Measurements from ENCODE around the gene IRGC. TPM values are rescaled to one million over a fixed set of nuclear protein-coding genes. Genes with fewer than 3 reads are reported as not detected.
A peak's percentile ranks its signal among the peaks of the same experiment; 100 is the strongest.

Gene IRGC
- total and polyA plus RNA-seq, 2 donors (not counting 3 experiments of a cell fraction or from before 2014, with no cell fraction given), result not detected

GRCh38 chr19:43668406-43669109, 47.3 kb upstream of the IRGC start:
- Histone ChIP-seq H2AFZ (ENCODE audit: low read depth, low read length) (peak overlapping the region; percentile 61), H3K4me2 (ENCODE audit: insufficient read depth, low read length) (peak overlapping the region; percentile 87), H4K20me1 (replicated peaks; ENCODE audit: control insufficient read depth, extremely low read depth, insufficient read depth, low read length) (no peaks in the 10 kb centered on the region), H3K27me3 (ENCODE audit: control insufficient read depth in 2 of 2, insufficient read depth in 2 of 2, low read length in 2 of 2) (no peaks in the 10 kb centered on the region), H3K4me1 (ENCODE audit: control insufficient read depth, extremely low read depth, insufficient read depth, low read length) (peaks cover 35% of the 10 kb centered on the region), H3K9me1 (replicated peaks; ENCODE audit: control insufficient read depth, extremely low read depth, insufficient read depth, low read length) (no peaks in the 10 kb centered on the region), H3K4me3 (replicated peaks in 1 of 3; ENCODE audit: insufficient read depth in 1 of 3, low read depth in 1 of 3, low read length in 3 of 3) (peak overlapping the region; percentile 54 to 73 (median 73)), H3K79me2 (ENCODE audit: control insufficient read depth, insufficient read depth, low read length) (peaks cover 27% of the 10 kb centered on the region), H3K9ac (replicated peaks; ENCODE audit: extremely low read depth, insufficient read depth, low read length) (peak overlapping the region; percentile 78), H3K36me3 (ENCODE audit: control insufficient read depth in 2 of 2, extremely low read depth in 1 of 2, insufficient read depth in 2 of 2, low read length in 2 of 2) (peaks cover 3 to 6% of the 10 kb centered on the region in 2 experiments), H3K27ac (ENCODE audit: insufficient read depth, low read depth, low read length) (peak overlapping the region; percentile 98), H3K9me3 (replicated peaks; ENCODE audit: control insufficient read depth, insufficient read depth, low read length) (no peaks in the 10 kb centered on the region)
- peak; percentile 98 for FAIRE-seq
- ChIA-PET POLR2A (interaction anchor here (0.7 to 1.2 kb wide), 6 partner anchors 57 to 158 kb away, joined by 4 to 9 read pairs (median 6); partner anchors contain the start of genes IRGQ, SMG9, ZNF283 and ZNF576), CTCF (interaction anchor here (0.6 to 3.3 kb wide), 32 partner anchors 9 to 283 kb away, joined by 3 to 50 read pairs (median 5); partner anchors contain the start of genes IRGQ, SMG9 and ZNF221)
- TF ChIP-seq POLR2AphosphoS5 (IDR thresholded peaks at IDR 0.05; ENCODE audit: insufficient read depth, low read depth, low read length) (peak; percentile 89), MYC (IDR thresholded peaks at IDR 0.05; ENCODE audit: low read depth, low read length) (no peak), GATA2 (IDR thresholded peaks at IDR 0.05; ENCODE audit: insufficient read depth, insufficient read length, low read depth, low read length) (peak; percentile 58), FOS (IDR thresholded peaks at IDR 0.05; ENCODE audit: borderline replicate concordance, insufficient read depth, low read length) (peak; percentile 94), POLR2A (IDR thresholded peaks at IDR 0.05; ENCODE audit: low read depth, low read length) (no peak)
- intact Hi-C loops (cut with micrococcal nuclease) (loop anchor here (1.0 to 5.0 kb wide), 8 partner anchors 33 to 140 kb away; partner anchors contain the start of genes IRGQ, ZNF428, ZNF575 and ZNF576), dilution Hi-C loops (cut with MboI; ENCODE audit: extremely low pct_ligation_motif_present, low sequenced_read_pairs) (no loop called here)
- DNase-seq (ENCODE audit: low read depth, low spot score), result peak; percentile 99
- BruUV-seq (replicated peaks), result no TSS peak

GRCh38 chr19:43672061-43672679, 43.7 kb upstream of the IRGC start:
- FAIRE-seq (no peak), DNase-seq (ENCODE audit: low read depth, low spot score) (no peak)
- H3K4me2 ChIP-seq (ENCODE audit: insufficient read depth, low read length), result no peak overlapping the region
- peaks cover 20% of the 10 kb centered on the region for H3K4me1 ChIP-seq (ENCODE audit: control insufficient read depth, extremely low read depth, insufficient read depth, low read length)
- peaks cover 8% of the 10 kb centered on the region for H3K79me2 ChIP-seq (ENCODE audit: control insufficient read depth, insufficient read depth, low read length)
- H4K20me1 ChIP-seq (replicated peaks; ENCODE audit: control insufficient read depth, extremely low read depth, insufficient read depth, low read length), result no peaks in the 10 kb centered on the region
- no TSS peak for BruUV-seq (replicated peaks)
- no peaks in the 10 kb centered on the region for H3K27me3 ChIP-seq (ENCODE audit: control insufficient read depth in 2 of 2, insufficient read depth in 2 of 2, low read length in 2 of 2)
- H3K9me1 ChIP-seq (replicated peaks; ENCODE audit: control insufficient read depth, extremely low read depth, insufficient read depth, low read length), result no peaks in the 10 kb centered on the region
- no peak overlapping the region for H3K9ac ChIP-seq (replicated peaks; ENCODE audit: extremely low read depth, insufficient read depth, low read length)
- TF ChIP-seq MYC (IDR thresholded peaks at IDR 0.05; ENCODE audit: low read depth, low read length) (no peak), GATA2 (IDR thresholded peaks at IDR 0.05; ENCODE audit: insufficient read depth, insufficient read length, low read depth, low read length) (no peak), POLR2A (IDR thresholded peaks at IDR 0.05; ENCODE audit: low read depth, low read length) (no peak), EZH2 (IDR thresholded peaks at IDR 0.05; ENCODE audit: borderline replicate concordance, low read depth, low read length, severe bottlenecking) (no peak), JUN (IDR thresholded peaks at IDR 0.05; ENCODE audit: borderline replicate concordance, insufficient read depth, insufficient read length, low read depth) (no peak), POLR2AphosphoS5 (IDR thresholded peaks at IDR 0.05; ENCODE audit: insufficient read depth, low read depth, low read length) (no peak), FOS (IDR thresholded peaks at IDR 0.05; ENCODE audit: borderline replicate concordance, insufficient read depth, low read length) (no peak), CTCF (IDR thresholded peaks at IDR 0.05; ENCODE audit: extremely low read depth in 1 of 2, insufficient read depth in 1 of 2, low read depth in 1 of 2, low read length in 2 of 2) (no peak)
- TF ChIP-seq, protein P1, sequence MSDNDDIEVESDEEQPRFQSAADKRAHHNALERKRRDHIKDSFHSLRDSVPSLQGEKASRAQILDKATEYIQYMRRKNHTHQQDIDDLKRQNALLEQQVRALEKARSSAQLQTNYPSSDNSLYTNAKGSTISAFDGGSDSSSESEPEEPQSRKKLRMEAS (IDR thresholded peaks at IDR 0.05; ENCODE audit: insufficient read depth, insufficient read length), result no peak
- dilution Hi-C loops (cut with MboI; ENCODE audit: extremely low pct_ligation_motif_present, low sequenced_read_pairs) (no loop called here), intact Hi-C loops (cut with micrococcal nuclease) (no loop called here)
- CTCF ChIA-PET, result interaction anchor here (0.6 to 2.1 kb wide), 4 partner anchors 26 to 114 kb away, joined by 3 to 5 read pairs (median 3); no protein-coding TSS in a partner anchor
- POLR2A ChIA-PET, result no interaction called here
- H2AFZ ChIP-seq (ENCODE audit: low read depth, low read length), result no peak overlapping the region
- peaks cover 0 to 1% of the 10 kb centered on the region in 2 experiments for H3K36me3 ChIP-seq (ENCODE audit: control insufficient read depth in 2 of 2, extremely low read depth in 1 of 2, insufficient read depth in 2 of 2, low read length in 2 of 2)
- H3K27ac ChIP-seq (ENCODE audit: insufficient read depth, low read depth, low read length), result no peak overlapping the region
- no peak overlapping the region for H3K4me3 ChIP-seq (replicated peaks in 1 of 3; ENCODE audit: insufficient read depth in 1 of 3, low read depth in 1 of 3, low read length in 3 of 3)
- H3K9me3 ChIP-seq (replicated peaks; ENCODE audit: control insufficient read depth, insufficient read depth, low read length), result no peaks in the 10 kb centered on the region

Data from endothelial cell of umbilical vein (primary cell).